Left cardiac atrium (tissue), 4 donors: ENCODE results near the gene GLIPR1. TPM values are rescaled to one million over a fixed set of nuclear protein-coding genes. Genes with fewer than 3 reads are reported as not detected.
"Not testable (repeated sequence)": the region's sequence is repeated elsewhere in the genome, so short reads cannot be mapped to it uniquely, and the experiment has no call there.

Experiments
- ATAC-seq, 2 donors: fragments of 200-7000 bp; cut with Tn5 transposase; one replicate each; pipeline ENCODE4 v1.9.1; 2020; ENCODE audit warnings: mild to moderate bottlenecking in 2 of 2, moderate library complexity in 2 of 2
- DNase-seq: peaks from one replicate; pipeline ENCODE4 v3.0.0-alpha.2; 2020
- intact Hi-C, 2 donors: fragments of 100-400 bp; cut with DNase I; formaldehyde crosslinking; loops; one replicate each; pipeline versions ENCODE4 v1.14.1 to v1.15.1; 2022 to 2023
- long read RNA-seq: library from polyadenylated mRNA; unstranded; transcript quantifications from one replicate; pipeline ENCODE4 v2.0.0, GENCODE V29; 2021
- total RNA-seq, 2 donors: library from RNA; stranded (reverse); fragmentation: NEBNext Ultra II Directional; extraction: Animal tissue kit (Norgen Biotek cat#: 25700); gene quantifications; one replicate each; pipeline ENCODE4 v1.2.1, GENCODE V29; 2021
- donor health status: DM: no; HTN: yes; CAD: no.
- donor health status: DM: no; HTN: yes; CAD: no; lungs with severe emphysema.
- donor health status: DM: yes; HTN: yes; CAD: no.
- donor health status: Dilated cardiomyopathy.

Gene GLIPR1
- 10 to 100 TPM; 20.2 to 28.8 TPM for total RNA-seq
- long read RNA-seq, full-length matches to known transcripts: 8 of 15 reads
- long read RNA-seq, partial matches to known transcripts: 0 of 15 reads
- long read RNA-seq, other reads (novel, unspliced or antisense): 7 of 15 reads

DNA sequence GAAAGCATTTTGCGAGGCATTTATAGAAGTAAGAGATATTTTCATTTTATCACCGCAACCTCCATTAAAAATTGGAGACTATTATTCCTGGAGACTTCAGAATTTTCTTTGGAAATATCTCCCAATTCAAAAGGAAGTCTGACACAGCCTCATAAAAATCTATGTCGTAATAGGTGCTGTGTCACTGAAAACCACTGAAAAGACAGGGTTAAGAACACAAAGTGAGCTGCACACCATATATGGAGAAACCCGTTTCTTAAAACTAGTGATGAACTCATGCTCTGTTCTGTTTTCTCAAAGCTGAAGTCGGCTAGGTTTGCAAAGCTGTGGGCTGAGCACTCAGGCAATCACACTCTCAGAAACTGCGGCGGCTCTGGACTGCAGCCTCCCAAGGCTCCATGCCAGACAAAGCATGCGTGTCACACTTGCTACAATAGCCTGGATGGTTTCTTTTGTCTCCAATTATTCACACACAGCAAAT, at the start of gene GLIPR1:
Gene GLIPR1, plus strand, starts transcription at position 287 of the 481 bp plus-strand sequence. Its CDS starts 126 bp downstream, at position 413.
- intact Hi-C loops: loop anchor here in 1 of 2 donors (10.0 kb wide), 1 partner anchor 86 kb away; the partner anchor contains the start of gene GLIPR1L2
- DNase-seq (peak; percentile 77), ATAC-seq (peak; percentile 89 to 95)

DNA sequence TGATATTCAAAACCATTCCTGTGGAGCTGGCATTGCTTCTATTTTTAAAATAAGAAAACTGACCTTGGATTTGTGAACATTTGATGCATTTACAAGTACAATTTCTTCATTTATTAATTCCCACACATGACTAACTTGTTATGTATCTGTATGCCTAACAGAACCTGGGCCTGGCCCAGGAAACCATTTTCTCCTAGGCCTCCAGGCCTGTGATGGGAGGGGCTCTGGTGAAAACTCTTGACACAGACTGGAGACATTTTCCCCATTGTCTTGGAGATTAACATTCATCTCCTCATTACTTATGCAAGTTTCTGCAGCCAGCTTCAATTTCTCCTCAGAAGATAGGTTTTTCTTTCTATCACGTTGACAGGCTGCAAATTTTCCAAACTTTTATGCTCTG, 47.6 kb upstream of the GLIPR1 start:
- intact Hi-C loops: no loop called here

DNA sequence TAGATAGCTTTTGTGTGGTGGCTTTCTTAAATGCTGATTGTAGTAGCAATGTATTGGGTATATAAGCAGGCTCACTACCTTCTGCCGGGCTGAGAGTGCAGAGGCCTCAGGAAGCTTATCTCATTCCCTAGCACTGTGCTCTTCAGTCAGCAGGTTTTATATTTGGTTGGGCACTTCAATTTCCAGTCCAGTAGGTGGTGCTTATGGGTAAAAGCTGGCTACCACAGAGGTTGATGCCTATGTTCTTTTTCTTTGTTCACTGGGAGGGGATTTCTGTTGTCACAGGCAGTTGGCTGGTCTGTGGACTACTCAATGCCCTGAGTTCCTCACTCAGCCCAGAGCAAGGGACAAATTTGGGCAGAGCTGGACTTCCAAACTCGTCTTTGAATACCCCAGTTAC, 43.0 kb upstream of the GLIPR1 start:
- ATAC-seq (peak in 1 of 2 donors; percentile 31), DNase-seq (no peak)
- intact Hi-C loops: no loop called here

More for the DNA sequence above, 47.6 kb upstream of the GLIPR1 start:
- DNase-seq: no peak
- no peak for ATAC-seq

DNA sequence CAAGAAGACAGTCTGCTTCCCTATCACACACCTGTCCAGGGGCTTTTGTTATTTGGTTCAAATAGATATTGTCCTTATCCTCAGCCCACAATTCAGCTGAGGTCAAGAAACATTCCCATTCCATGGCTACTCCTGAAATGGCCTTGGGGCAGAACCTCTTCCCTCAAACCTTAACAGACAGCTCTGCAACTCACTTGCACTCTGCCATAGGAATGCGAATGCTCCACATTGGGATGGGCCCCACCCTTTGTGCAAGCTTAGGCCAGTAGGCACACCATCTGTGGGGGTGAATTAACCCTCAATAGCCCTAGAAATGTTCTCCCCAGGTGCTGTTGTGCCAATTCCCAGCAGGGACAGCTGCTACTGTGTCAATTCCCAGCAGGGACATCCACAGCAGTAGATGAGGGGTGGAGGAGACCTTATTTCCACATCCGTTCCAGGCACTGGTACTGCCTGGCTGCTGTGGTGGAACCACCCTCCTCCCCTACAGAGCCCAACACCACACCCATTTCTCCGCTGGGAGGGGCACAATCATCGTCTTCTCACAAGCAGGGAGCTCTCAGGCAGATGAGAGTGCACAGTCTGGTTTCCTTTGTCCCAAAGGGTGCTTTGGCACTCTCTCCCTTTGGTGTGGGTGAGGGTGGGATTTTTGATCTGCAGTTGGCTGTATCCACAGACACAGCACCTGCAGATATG, 42.3 kb upstream of the GLIPR1 start:
- no peak for DNase-seq
- no peak for ATAC-seq
- intact Hi-C loops: no loop called here

DNA sequence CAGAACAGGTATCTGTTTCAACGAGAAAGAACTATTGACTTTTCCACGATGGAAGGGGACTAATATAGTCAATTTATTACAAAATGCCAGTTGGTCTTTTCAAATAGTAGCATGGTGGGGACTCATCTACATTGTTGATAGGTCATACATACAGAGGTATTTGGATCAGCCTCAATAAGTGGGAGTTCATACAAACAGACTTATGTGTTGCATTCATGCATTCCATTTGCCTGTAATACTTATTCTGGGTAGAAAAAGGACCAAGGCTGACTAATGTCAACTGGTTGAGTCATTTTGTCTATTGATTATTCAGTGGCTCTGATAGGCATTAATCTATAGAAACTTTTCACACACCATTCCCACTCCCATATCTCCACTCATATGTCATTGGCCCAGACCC, 41.5 kb upstream of the GLIPR1 start:
- DNase-seq (no peak), ATAC-seq (no peak)
- intact Hi-C loops: no loop called here

DNA sequence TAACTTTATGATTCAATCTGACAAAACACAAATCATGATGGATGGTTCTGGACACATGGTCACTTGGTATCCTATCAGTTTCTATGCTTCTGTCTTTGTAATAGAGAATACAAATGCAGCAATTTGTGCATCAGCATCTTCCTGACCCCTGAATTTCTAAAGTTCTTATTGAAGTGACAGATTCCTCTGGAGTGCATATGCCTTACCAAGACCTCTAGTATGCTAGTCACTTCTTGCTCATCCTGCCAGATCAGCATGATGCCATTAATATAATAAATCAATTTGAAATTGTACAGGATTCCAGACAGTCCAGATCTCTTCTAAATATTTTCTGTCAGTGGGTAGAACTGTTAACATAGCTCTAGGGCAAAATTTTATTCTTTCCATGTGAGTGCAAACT, 40.6 kb upstream of the GLIPR1 start:
- intact Hi-C loops: no loop called here
- DNase-seq (no peak), ATAC-seq (no peak)

DNA sequence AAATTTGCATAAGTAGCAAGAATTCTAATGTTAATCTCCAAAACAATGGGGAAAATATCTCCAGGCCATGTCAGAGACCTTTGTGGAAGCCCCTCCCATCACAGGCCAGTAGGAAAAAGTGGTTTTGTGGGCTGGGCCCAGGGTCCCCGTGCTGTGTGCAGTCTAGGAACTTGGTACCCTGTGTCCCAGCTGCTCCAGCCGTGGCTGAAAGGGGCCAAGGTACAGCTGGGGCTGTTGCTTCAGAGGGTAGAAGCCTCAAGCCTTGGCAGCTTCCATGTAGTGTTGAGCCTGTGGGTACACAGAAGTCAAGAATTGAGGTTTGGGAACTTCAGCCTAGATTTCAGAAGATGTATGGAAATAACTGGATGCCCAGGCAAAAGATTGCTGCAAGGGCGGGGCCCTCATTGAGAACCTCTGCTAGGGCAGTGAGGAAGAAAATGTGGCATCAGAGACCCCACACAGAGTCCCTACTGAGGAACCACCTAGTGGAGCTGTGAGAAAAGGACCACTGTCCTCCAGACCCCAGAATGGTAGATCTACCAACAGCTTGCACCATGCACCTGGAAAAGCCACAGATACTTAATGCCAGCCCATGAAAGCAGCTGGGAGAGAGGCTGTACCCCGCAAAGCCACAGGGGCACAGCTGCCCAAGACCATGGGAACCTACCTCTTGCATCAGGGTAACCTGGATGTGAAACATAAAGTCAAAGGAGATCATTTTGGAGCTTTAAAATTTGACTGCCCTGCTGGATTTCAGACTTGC, 38.7 kb upstream of the GLIPR1 start:
- ATAC-seq, intact Hi-C loops, DNase-seq: not testable (repeated sequence)

DNA sequence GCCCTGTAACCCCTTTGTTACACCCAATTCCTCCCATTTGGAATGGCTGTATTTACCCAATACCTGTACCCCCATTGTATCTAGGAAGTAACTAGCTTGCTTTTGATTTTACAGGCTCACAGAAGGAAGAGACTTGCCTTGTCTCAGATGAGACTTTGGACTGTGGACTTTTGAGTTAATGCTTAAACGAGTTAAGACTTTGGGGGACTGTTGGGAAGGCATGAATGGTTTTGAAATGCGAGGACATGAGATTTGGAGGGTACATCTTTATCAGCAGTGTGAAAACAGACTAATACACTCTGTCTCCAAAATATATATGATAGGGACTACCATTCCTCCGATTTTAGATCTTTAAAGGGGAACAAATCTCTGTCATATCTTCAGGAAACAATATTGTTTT, 38.1 kb upstream of the GLIPR1 start:
- DNase-seq, ATAC-seq, intact Hi-C loops: not testable (repeated sequence)

DNA sequence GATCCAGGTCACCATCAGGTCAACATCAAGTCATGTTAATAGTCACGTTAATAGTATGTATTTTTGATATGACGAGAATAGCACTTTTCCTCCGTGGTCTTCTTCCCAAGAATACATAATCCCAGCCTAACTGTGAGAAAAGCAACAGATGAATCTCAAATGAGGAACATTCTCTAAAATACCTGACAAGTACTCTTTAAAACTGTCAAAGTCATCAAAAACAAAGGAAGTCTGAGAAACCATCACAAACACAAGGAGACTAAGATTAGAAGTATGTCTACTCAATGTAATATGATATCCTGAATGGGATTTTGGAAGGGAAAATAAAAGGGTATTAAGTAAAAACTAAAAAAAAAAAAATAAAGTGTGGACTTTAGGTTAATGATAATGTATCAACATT, 36.8 kb upstream of the GLIPR1 start:
- no peak for ATAC-seq
- intact Hi-C loops: no loop called here
- no peak for DNase-seq

DNA sequence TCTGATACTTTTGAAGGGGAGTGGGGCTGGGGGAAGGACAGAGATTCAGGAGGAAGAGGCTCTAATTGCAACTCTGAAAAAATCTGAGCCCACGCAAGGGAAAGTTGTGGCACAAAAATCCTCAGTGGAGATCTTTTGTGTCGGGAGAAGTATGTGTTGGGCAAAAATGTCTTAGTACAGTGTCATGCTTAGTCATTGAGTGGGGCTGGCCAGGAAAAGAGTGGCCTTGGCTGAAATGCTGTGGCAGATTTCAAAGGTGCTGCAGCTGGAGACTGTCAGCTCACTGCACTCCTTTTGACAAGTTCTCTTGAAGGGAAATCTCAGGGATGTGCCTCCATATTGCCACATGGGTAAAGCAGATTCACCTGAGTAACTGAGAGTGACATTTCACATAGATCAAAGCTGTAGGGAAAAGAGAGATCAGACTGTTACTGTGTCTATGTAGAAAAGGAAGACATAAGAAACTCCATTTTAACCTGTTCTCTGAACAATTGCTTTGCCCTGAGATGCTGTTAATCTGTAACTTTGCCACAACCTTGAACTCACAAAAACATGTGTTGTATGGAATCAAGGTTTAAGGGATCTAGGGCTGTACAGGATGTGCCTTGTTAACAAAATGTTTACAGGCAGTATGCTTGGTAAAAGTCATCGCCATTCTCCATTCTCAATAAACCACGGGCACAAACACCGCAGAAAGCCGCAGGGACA, 36.0 kb upstream of the GLIPR1 start:
- ATAC-seq: no peak
- no peak for DNase-seq
- intact Hi-C loops: no loop called here

DNA sequence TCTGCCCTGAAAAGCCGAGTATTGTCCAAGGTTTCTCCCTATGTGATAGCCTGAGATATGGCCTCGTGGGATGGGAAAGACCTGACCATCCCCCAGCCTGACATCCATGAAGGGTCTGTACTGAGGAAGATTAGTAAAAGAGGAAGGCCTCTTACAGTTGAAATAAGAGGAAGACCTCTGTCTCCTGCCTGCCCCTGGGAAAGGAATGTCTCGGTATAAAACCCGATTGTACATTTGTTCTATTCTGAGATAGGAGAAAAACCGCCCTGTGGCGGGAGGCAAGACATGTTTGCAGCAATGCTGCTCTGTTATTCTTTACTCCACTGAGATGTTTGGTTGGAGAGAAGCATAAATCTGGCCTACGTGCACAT, 35.4 kb upstream of the GLIPR1 start:
- DNase-seq, ATAC-seq, intact Hi-C loops: not testable (repeated sequence)

DNA sequence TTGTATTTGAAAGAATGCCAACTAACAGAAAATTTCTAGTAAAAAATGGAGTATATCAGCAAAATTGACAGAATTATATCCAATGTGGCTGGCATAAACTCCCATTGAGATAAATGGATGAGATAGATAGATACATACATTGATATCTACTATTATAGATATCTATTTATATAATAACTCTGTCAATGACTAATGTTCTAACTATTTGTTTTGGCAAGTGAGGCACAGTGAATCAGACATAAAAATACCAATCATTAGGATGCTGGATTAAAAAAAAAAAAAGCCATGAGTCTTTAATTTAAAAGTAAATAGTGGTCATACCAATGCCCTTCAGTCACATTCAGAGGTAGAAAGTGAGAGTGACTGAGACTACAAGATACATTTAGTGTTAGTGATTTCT, 33.7 kb upstream of the GLIPR1 start:
- intact Hi-C loops: no loop called here
- ATAC-seq: no peak
- no peak for DNase-seq

DNA sequence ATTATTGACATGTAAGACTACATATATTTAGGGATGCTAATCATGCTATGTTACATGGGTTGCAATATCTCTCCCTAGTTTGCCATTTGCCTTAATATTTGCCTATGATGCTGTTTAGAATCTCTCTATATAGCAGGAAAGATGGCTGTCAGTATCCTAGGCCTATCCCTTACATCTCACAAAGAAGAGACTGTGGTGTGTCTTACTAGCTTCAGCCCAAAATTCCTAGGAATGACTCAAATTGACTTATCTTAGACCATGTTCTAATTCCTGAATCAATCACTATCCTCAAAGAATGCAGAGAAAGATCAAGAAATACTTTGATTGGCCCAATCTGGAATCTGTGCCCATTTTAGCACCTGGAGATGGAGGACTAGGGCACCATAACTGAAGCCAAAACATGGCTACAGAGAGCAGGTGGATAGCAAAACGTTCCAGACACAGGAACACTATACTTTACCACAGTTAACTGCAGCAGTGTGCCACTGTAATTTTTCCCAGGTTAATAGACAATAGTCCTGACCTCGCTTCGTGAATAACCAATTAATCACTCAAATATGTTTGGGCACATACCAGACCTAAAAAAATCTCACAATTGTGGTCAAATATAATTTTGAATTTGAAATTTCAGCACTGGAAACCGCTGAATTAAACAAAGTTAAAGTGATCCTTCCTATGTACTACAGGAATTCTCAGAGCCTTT, 32.7 kb upstream of the GLIPR1 start:
- ATAC-seq (no peak), DNase-seq (no peak)
- intact Hi-C loops: no loop called here

DNA sequence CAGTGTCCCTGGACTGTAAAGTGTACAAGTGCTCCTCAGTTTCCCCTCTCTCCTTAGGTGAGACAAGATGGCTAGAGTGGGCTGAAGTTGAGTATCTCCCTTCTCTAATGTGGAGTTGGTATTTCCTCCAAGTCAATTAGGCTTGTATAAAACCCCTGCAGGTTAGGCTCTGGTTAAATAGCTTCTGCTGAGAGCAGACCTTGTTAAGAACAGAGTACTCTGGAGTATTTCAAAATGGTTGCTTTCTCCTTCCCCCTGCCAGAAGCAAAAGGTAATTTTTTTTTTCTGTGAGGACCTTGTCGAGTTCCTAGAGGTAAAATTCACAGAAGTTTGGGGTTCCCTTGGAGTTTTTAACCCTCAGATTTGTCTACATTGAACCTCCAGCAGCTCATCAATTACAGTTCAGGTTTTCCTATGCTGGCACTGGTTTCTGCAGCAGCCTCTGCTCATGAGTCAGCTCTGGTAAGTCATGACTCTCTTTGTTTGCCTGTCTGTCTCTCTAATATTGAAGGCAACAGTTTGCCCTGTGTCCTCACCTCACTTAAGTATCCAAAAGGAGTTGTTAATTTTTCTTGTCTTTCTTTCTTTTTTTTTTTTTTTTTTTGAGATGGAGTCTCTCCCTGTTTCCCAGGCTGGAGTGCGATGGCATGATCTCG, 27.8 kb upstream of the GLIPR1 start:
- intact Hi-C loops: no loop called here
- DNase-seq (no peak), ATAC-seq (no peak)

DNA sequence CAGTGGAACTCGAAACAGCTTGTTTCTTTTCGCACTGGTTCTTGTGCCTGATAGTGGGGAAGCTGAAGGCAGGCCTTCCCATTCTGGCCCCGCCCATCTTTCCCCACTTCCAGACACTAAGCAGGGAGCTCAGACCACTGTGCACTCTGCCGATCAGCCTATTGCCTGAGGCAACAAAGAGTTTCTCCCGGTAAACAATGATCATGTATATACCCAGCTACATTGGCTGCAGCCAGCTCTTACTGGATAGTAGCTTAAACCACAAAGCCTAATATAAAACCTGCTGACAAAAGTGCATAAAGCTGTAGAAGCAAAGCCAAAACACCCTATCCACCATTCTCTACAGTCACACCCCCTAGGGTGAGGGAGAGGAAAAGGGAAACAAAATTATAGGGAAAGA, 24.7 kb upstream of the GLIPR1 start:
- no peak for DNase-seq
- intact Hi-C loops: no loop called here
- no peak for ATAC-seq

DNA sequence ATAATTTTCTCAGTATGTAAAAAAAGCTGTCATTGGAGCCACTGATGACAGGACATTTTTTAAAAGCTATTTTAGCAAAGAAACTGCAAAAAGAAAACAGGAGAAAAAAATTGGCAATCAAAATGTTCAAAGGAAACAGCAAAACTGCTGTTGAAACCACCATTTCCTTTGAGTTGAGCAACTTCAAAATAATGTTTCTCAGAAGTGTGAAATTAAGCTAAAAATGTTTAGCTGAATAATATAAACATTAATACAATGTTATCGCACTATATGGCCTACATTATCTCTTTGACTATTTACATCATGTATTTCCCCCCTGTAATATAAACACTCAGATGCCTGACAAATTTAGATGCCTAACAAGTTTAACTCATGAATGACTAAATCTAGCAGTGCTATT, 23.4 kb upstream of the GLIPR1 start:
- intact Hi-C loops: no loop called here
- no peak for ATAC-seq
- DNase-seq: no peak

DNA sequence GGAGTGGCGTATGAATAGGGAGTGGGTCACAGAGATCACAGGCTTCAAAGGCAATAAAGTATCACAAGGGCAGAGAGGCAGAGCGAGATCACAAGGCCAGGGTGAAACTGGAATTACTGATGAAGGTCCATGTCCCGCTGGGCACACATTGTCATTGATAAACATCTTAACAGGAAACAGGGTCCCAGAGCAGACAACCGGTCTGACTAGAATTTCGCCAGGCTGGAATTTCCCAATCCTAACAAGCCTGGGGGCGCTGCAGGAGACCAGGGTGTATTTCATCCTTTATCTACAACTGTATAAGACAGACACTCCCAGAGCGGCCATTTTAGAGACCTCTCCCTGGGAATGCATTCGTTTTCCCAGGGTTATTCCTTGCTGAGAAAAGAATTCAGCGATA, 22.7 kb upstream of the GLIPR1 start:
- intact Hi-C loops, DNase-seq, ATAC-seq: not testable (repeated sequence)

DNA sequence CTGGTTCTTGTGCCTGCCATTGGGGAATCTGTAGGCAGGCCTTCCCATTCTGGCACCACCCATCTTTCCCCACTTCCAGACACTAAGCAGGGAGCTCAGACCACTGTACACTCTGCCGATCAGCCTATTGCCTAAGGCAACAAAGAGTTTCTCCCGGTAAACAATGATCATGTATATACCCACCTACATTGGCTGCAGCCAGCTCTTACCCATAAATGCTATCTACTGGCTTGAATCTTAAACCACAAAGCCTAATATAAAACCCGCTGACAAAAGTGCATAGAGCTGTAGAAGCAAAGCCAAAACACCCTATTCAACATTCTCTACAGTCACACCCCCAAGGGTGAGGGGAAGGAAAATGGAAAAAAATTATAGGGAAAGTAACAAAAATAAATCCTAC, 20.8 kb upstream of the GLIPR1 start:
- no peak for DNase-seq
- ATAC-seq: no peak
- intact Hi-C loops: no loop called here

DNA sequence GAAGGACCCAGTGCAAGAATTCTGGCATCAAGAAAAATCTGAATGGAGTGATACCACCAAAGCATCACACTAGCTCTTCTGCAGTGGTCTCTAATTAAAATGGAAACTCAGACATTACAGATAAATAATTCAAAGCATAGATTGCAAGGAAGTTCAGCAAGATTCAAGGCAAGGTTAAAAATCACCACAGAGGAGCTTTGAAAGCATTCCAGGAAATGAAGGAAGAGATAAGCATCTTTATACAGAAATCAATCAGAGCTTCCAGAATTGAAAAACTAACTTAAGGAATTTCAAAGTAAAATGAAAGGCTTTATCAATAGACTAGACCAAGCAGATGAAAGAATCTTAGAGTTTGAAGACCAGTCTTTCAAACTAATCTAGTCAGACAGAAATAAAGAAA, 20.4 kb upstream of the GLIPR1 start:
- intact Hi-C loops: no loop called here
- DNase-seq (no peak), ATAC-seq (no peak)
